ENCODE results near the gene ZNF175. TPM values are rescaled to one million over a fixed set of nuclear protein-coding genes. Genes with fewer than 3 reads are reported as not detected.
A peak's percentile ranks its signal among the peaks of the same experiment; 100 is the strongest.

ZNF175 gene
- polyA plus RNA-seq, 1 of the 3 experiments (the other 2 are of a cell fraction) = 3.1 TPM

- TF ChIP-seq PBX3 (IDR thresholded peaks at IDR 0.05) (no peak), FOXM1 (IDR thresholded peaks at IDR 0.05; ENCODE audit: low read depth) (no peak), SIN3A (IDR thresholded peaks at IDR 0.05; ENCODE audit: borderline replicate concordance, low read depth, low read length) (no peak), TAF1 (IDR thresholded peaks at IDR 0.05; ENCODE audit: borderline replicate concordance, low read depth, low read length) (no peak), RAD21 (IDR thresholded peaks at IDR 0.05; ENCODE audit: low read length) (no peak), MXI1 (IDR thresholded peaks at IDR 0.05; ENCODE audit: low read depth, low read length) (no peak), JUND (IDR thresholded peaks at IDR 0.05) (no peak), USF1 (IDR thresholded peaks at IDR 0.05; ENCODE audit: borderline replicate concordance, low read depth) (no peak)
These were observed 36.0 kb downstream of the ZNF175 start (continued) for GRCh38 chr19:51607077-51607476.

- WGBS (ENCODE audit: low lambda C conversion rate) = 53% methylated on average over 13 of the region's 13 CpGs
- no peak overlapping the region for H3K27ac ChIP-seq (ENCODE audit: low read depth in 2 of 2, low read length in 1 of 2)
- H3K79me2 ChIP-seq (ENCODE audit: insufficient read depth) = no peaks in the 10 kb centered on the region
- POLR2A ChIA-PET = no interaction called here
- no peak overlapping the region for H2AFZ ChIP-seq (ENCODE audit: low read depth)
- TF ChIP-seq SMC3 (IDR thresholded peaks at IDR 0.05; ENCODE audit: low read depth, low read length) = peak; percentile 37
- TF ChIP-seq ZBTB33 (IDR thresholded peaks at IDR 0.05; ENCODE audit: borderline replicate concordance, low read depth) = no peak
- peak; percentile 68 for TF ChIP-seq CTCF (IDR thresholded peaks at IDR 0.05)
- TF ChIP-seq FOSL2 (IDR thresholded peaks at IDR 0.05; ENCODE audit: borderline replicate concordance, low read depth) = no peak
- no peak for TF ChIP-seq ELF1 (IDR thresholded peaks at IDR 0.05)
- no peak for TF ChIP-seq TCF12 (IDR thresholded peaks at IDR 0.05)
- TF ChIP-seq PBX3 (IDR thresholded peaks at IDR 0.05) = no peak
- TF ChIP-seq REST (IDR thresholded peaks at IDR 0.05; ENCODE audit: low read depth, low read length) = peak; percentile 99
- no peak for TF ChIP-seq FOXM1 (IDR thresholded peaks at IDR 0.05; ENCODE audit: low read depth)
- no peak for TF ChIP-seq RCOR1 (IDR thresholded peaks at IDR 0.05; ENCODE audit: low read length)
- TF ChIP-seq TAF1 (IDR thresholded peaks at IDR 0.05; ENCODE audit: borderline replicate concordance, low read depth, low read length) = no peak
- H3K9ac ChIP-seq = no peak overlapping the region
- H3F3A ChIP-seq (replicated peaks; ENCODE audit: insufficient read depth) = no peaks in the 10 kb centered on the region
- no peaks in the 10 kb centered on the region for H3K9me2 ChIP-seq
- H4K20me1 ChIP-seq (ENCODE audit: insufficient read depth) = no peaks in the 10 kb centered on the region
- no peak overlapping the region for H3K4me3 ChIP-seq (ENCODE audit: low read depth in 2 of 2, low read length in 1 of 2)
- H3K4me2 ChIP-seq = no peak overlapping the region
- H3K9me3 ChIP-seq = no peaks in the 10 kb centered on the region
- CTCF ChIA-PET = interaction anchor here (1.3 kb wide), 1 partner anchor 13 kb away, joined by 3 read pairs; no protein-coding TSS in a partner anchor
- H3K36me3 ChIP-seq (replicated peaks in 1 of 2; ENCODE audit: control insufficient read depth in 1 of 2, insufficient read depth in 2 of 2, low read length in 1 of 2) = no peaks in the 10 kb centered on the region
- H3K4me1 ChIP-seq (ENCODE audit: control insufficient read depth in 1 of 2, insufficient read depth in 2 of 2, low read depth in 1 of 2, low read length in 1 of 2) = no peaks in the 10 kb centered on the region
- H3K27me3 ChIP-seq (ENCODE audit: insufficient read depth) = no peaks in the 10 kb centered on the region; the same call in 1 of the 2 replicates
- no peak for DNase-seq
These were observed 37.0 kb downstream of the ZNF175 start for GRCh38 chr19:51607920-51608562.

Measured in SK-N-SH (cell line).